GM12892 (cell line): ENCODE data around the gene MYO18A.

Source experiments
- POLR2A ChIP-seq: IDR thresholded peaks from 2 replicates; pipeline ENCODE4 v1.6.1; 2011; ENCODE audit warnings: low read depth, low read length, control low read depth
- TAF1 ChIP-seq: IDR thresholded peaks from 2 replicates; pipeline ENCODE4 v1.6.1; 2011; ENCODE audit warnings: low read depth, mild to moderate bottlenecking, control low read depth, low read length, borderline replicate concordance

- TF ChIP-seq POLR2A (no peak), TAF1 (no peak)
Measured at GRCh38 chr17:29146369-29146972, 33.7 kb downstream of the MYO18A start.
